Measurements from ENCODE around the gene RNF186.

- TF ChIP-seq CTCF (IDR thresholded peaks at IDR 0.05) (no peak), POLR2AphosphoS5 (IDR thresholded peaks at IDR 0.05; ENCODE audit: insufficient read depth in 1 of 2, low read depth in 1 of 2) (no peak), POLR2A (IDR thresholded peaks at IDR 0.05) (no peak)
Observed at GRCh38 chr1:19774180-19774785, 40.8 kb downstream of the RNF186 start.

Data from vagina (tissue), 2 donors.